ENCODE data around the gene SLC22A5. TPM values are rescaled to one million over a fixed set of nuclear protein-coding genes. Genes with fewer than 3 reads are reported as not detected.

SLC22A5 gene
- total and polyA plus RNA-seq, 2 donors (not counting 1 experiment from before 2014, with no cell fraction given): 5.7 to 12.9 TPM

DNA sequence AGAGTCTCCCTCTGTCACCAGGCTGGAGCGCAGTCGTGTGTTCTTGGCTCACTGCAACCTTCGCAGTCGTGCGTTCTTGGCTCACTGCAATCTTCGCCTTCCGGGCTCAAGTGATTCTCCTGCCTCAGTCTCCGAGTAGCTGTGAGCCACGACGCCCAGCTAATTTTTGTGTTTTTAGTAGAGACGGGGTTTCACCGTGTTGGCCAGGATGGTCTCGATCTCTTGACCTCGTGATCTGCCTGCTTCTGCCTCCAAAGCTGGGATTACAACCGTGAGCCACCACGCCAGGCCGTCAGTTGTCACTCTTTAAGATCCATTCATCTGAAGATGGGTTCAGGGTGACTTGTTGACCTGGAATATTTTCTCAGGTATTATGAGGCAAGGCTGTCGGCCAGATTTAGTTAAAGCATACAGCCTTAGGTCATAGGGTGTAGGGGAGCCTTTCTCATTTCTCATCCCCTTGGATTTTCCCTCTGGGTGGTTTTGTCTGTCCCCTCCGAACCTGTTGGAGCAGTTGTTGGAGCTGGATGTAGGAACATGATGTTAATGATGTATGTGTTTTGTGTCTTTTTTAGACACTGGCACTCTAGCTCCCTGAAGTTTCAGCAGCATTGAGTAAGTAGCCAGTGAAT, 1.6 kb downstream of the SLC22A5 start:
- no peak overlapping the region for H3K27ac ChIP-seq (ENCODE audit: low read length in 2 of 2)
- intact Hi-C loops (cut with micrococcal nuclease): no loop called here
- ChIA-PET POLR2A (no interaction called here), CTCF (interaction anchor here (2.0 kb wide), 1 partner anchor 15 kb away, joined by 8 read pairs; no protein-coding TSS in a partner anchor)
- peaks cover 6% of the 10 kb centered on the region for H3K79me2 ChIP-seq (ENCODE audit: control insufficient read depth, insufficient read depth, low read length)
- no peak for ATAC-seq (ENCODE audit: low read depth)
- no peak overlapping the region for H3K4me3 ChIP-seq (ENCODE audit: control extremely low read depth in 1 of 5, extremely low read depth in 1 of 5, insufficient read depth in 1 of 5, low read depth in 2 of 5, low read length in 4 of 5)
- no peaks in the 10 kb centered on the region for H3K9me3 ChIP-seq (ENCODE audit: control extremely low read depth in 1 of 3, control insufficient read depth in 2 of 3, insufficient read depth in 1 of 3, low read length in 2 of 3)
- Mint-ChIP-seq H3K27me3 (no peaks in the 10 kb centered on the region), H3K4me1 (peaks cover 19% of the 10 kb centered on the region), H3K9me3 (ENCODE audit: insufficient read depth) (no peaks in the 10 kb centered on the region), H3K4me3 (peak overlapping the region; percentile 87), H3K27ac (peak overlapping the region; percentile 81)
- H3K36me3 ChIP-seq (replicated peaks in 1 of 2; ENCODE audit: control extremely low read depth in 1 of 2, control insufficient read depth in 1 of 2, extremely low read depth in 1 of 2, insufficient read depth in 2 of 2, low read length in 1 of 2): no peaks in the 10 kb centered on the region
- H3K27me3 ChIP-seq (replicated peaks in 1 of 4; ENCODE audit: control extremely low read depth in 1 of 4, control insufficient read depth in 3 of 4, insufficient read depth in 4 of 4, low read length in 3 of 4): no peaks in the 10 kb centered on the region
- H3K9ac ChIP-seq (ENCODE audit: low read length): no peak overlapping the region
- peaks cover 10 to 15% of the 10 kb centered on the region in 2 donors for H3K4me1 ChIP-seq (ENCODE audit: control insufficient read depth in 2 of 2, insufficient read depth in 2 of 2, low read length in 2 of 2)
- no peak overlapping the region for H3K4me2 ChIP-seq (replicated peaks; ENCODE audit: low read depth, low read length, poor library complexity, severe bottlenecking)
- no peak overlapping the region for H2AFZ ChIP-seq (ENCODE audit: insufficient read depth, low read depth, low read length, poor library complexity, severe bottlenecking)
- no peaks in the 10 kb centered on the region for H4K20me1 ChIP-seq (ENCODE audit: control insufficient read depth, insufficient read depth, low read length, poor library complexity, severe bottlenecking)
- 96% methylated on average over 19 of the region's 19 CpGs for WGBS (ENCODE audit: insufficient coverage)
- TF ChIP-seq EZH2 (IDR thresholded peaks at IDR 0.05; ENCODE audit: borderline replicate concordance, insufficient read depth, low read depth, low read length, poor library complexity, severe bottlenecking): no peak
- TF ChIP-seq, protein P1, sequence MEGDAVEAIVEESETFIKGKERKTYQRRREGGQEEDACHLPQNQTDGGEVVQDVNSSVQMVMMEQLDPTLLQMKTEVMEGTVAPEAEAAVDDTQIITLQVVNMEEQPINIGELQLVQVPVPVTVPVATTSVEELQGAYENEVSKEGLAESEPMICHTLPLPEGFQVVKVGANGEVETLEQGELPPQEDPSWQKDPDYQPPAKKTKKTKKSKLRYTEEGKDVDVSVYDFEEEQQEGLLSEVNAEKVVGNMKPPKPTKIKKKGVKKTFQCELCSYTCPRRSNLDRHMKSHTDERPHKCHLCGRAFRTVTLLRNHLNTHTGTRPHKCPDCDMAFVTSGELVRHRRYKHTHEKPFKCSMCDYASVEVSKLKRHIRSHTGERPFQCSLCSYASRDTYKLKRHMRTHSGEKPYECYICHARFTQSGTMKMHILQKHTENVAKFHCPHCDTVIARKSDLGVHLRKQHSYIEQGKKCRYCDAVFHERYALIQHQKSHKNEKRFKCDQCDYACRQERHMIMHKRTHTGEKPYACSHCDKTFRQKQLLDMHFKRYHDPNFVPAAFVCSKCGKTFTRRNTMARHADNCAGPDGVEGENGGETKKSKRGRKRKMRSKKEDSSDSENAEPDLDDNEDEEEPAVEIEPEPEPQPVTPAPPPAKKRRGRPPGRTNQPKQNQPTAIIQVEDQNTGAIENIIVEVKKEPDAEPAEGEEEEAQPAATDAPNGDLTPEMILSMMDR (IDR thresholded peaks at IDR 0.05): no peak
- DNase-seq: no peak

DNA sequence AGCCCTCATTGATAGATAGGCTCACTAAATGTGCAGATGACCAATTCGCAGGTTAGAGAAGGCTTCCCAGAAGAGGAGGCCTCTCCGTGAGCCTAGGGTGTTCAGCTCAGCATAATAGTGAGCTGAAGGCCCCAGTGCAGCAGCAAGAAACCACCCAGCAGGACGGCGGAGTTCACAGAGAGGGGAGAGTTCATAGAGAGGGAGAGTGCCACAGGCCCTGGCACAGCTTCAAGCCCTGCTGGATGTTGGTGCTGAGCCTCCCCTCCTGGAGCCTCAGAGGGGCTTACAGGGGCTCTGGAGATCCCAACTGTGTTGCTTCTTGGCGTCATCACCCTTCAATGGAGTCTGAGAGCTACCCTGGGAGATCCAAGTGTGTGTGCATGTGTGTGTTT, 2.1 kb downstream of the SLC22A5 start:
- Mint-ChIP-seq H3K4me3 (peak overlapping the region; percentile 87), H3K27ac (no peak overlapping the region), H3K9me3 (ENCODE audit: insufficient read depth) (no peaks in the 10 kb centered on the region), H3K27me3 (no peaks in the 10 kb centered on the region), H3K4me1 (peaks cover 19% of the 10 kb centered on the region)
- Histone ChIP-seq H3K4me2 (replicated peaks; ENCODE audit: low read depth, low read length, poor library complexity, severe bottlenecking) (no peak overlapping the region), H4K20me1 (ENCODE audit: control insufficient read depth, insufficient read depth, low read length, poor library complexity, severe bottlenecking) (no peaks in the 10 kb centered on the region), H3K4me1 (ENCODE audit: control insufficient read depth in 2 of 2, insufficient read depth in 2 of 2, low read length in 2 of 2) (peaks cover 10 to 15% of the 10 kb centered on the region in 2 donors), H2AFZ (ENCODE audit: insufficient read depth, low read depth, low read length, poor library complexity, severe bottlenecking) (no peak overlapping the region), H3K9me3 (ENCODE audit: control extremely low read depth in 1 of 3, control insufficient read depth in 2 of 3, insufficient read depth in 1 of 3, low read length in 2 of 3) (no peaks in the 10 kb centered on the region), H3K36me3 (replicated peaks in 1 of 2; ENCODE audit: control extremely low read depth in 1 of 2, control insufficient read depth in 1 of 2, extremely low read depth in 1 of 2, insufficient read depth in 2 of 2, low read length in 1 of 2) (no peaks in the 10 kb centered on the region), H3K27ac (ENCODE audit: low read length in 2 of 2) (no peak overlapping the region), H3K27me3 (replicated peaks in 1 of 4; ENCODE audit: control extremely low read depth in 1 of 4, control insufficient read depth in 3 of 4, insufficient read depth in 4 of 4, low read length in 3 of 4) (no peaks in the 10 kb centered on the region), H3K4me3 (ENCODE audit: control extremely low read depth in 1 of 5, extremely low read depth in 1 of 5, insufficient read depth in 1 of 5, low read depth in 2 of 5, low read length in 4 of 5) (no peak overlapping the region), H3K9ac (ENCODE audit: low read length) (no peak overlapping the region), H3K79me2 (ENCODE audit: control insufficient read depth, insufficient read depth, low read length) (peaks cover 6% of the 10 kb centered on the region)
- 100% methylated on average over 4 of the region's 5 CpGs for WGBS (ENCODE audit: insufficient coverage)
- DNase-seq: no peak
- no peak for ATAC-seq (ENCODE audit: low read depth)
- ChIA-PET POLR2A (no interaction called here), CTCF (interaction anchor here (0.6 to 2.0 kb wide), 2 partner anchors 15 to 568 kb away, joined by 3 to 8 read pairs; no protein-coding TSS in a partner anchor)
- intact Hi-C loops (cut with micrococcal nuclease): no loop called here
- TF ChIP-seq, protein P1 (IDR thresholded peaks at IDR 0.05): no peak
- TF ChIP-seq EZH2 (IDR thresholded peaks at IDR 0.05; ENCODE audit: borderline replicate concordance, insufficient read depth, low read depth, low read length, poor library complexity, severe bottlenecking): no peak
